ENCODE data around the gene ATP8B4. TPM values are rescaled to one million over a fixed set of nuclear protein-coding genes. Genes with fewer than 3 reads are reported as not detected.

ATP8B4 gene
- total RNA-seq, 1 experiment from 2014 or later = not detected

- CTCF ChIA-PET = no interaction called here
- DNase-seq (ENCODE audit: low read depth, low spot score) (no peak), ATAC-seq (no peak)
- POLR2A ChIA-PET = no interaction called here
- no TSS peak for BruUV-seq (replicated peaks)
- no peak overlapping the region for H3K4me3 ChIP-seq (ENCODE audit: low read depth in 2 of 2, low read length in 2 of 2)
- no peaks in the 10 kb centered on the region for H3K4me1 ChIP-seq (ENCODE audit: control insufficient read depth, insufficient read depth, low read length)
- no peaks in the 10 kb centered on the region for H3K27me3 ChIP-seq (ENCODE audit: control insufficient read depth, insufficient read depth, low read length)
- no peaks in the 10 kb centered on the region for H3K36me3 ChIP-seq (ENCODE audit: control insufficient read depth, insufficient read depth, low read length)
- no peak for TF ChIP-seq REST (IDR thresholded peaks at IDR 0.05; ENCODE audit: insufficient read depth in 1 of 2, low read depth in 2 of 2, low read length in 1 of 2)
- TF ChIP-seq POLR2AphosphoS5 (IDR thresholded peaks at IDR 0.05; ENCODE audit: low read depth, low read length) = no peak
- no peak for TF ChIP-seq TCF7L2 (IDR thresholded peaks at IDR 0.05; ENCODE audit: low read depth, low read length)
- TF ChIP-seq SIN3A (IDR thresholded peaks at IDR 0.05; ENCODE audit: borderline replicate concordance, insufficient read depth, low read depth, low read length) = no peak
- no peak overlapping the region for H3K27ac ChIP-seq (ENCODE audit: low read length)
- in situ Hi-C loops (cut with HindIII; ENCODE audit: low pct_unique_long_range_greater_than_20kb, low sequenced_read_pairs) = no loop called here
- intact Hi-C loops (cut with micrococcal nuclease; ENCODE audit: unreplicated experiment) = no loop called here
- H3K9me3 ChIP-seq (ENCODE audit: control insufficient read depth, insufficient read depth, low read depth, low read length) = no peaks in the 10 kb centered on the region
Observed at GRCh38 chr15:50018491-50018890, 100.5 kb downstream of the ATP8B4 start.

- Histone ChIP-seq H3K36me3 (ENCODE audit: control insufficient read depth, insufficient read depth, low read length) (no peaks in the 10 kb centered on the region), H3K4me3 (ENCODE audit: low read depth in 2 of 2, low read length in 2 of 2) (no peak overlapping the region), H3K27me3 (ENCODE audit: control insufficient read depth, insufficient read depth, low read length) (no peaks in the 10 kb centered on the region), H3K9me3 (ENCODE audit: control insufficient read depth, insufficient read depth, low read depth, low read length) (no peaks in the 10 kb centered on the region), H3K27ac (ENCODE audit: low read length) (no peak overlapping the region), H3K4me1 (ENCODE audit: control insufficient read depth, insufficient read depth, low read length) (no peaks in the 10 kb centered on the region)
- intact Hi-C loops (cut with micrococcal nuclease; ENCODE audit: unreplicated experiment) = no loop called here
- ChIA-PET POLR2A (no interaction called here), CTCF (no interaction called here)
- no TSS peak for BruUV-seq (replicated peaks)
- DNase-seq (ENCODE audit: low read depth, low spot score) (no peak), ATAC-seq (no peak)
- in situ Hi-C loops (cut with HindIII; ENCODE audit: low pct_unique_long_range_greater_than_20kb, low sequenced_read_pairs) = no loop called here
- no peak for TF ChIP-seq POLR2AphosphoS5 (IDR thresholded peaks at IDR 0.05; ENCODE audit: low read depth, low read length)
- TF ChIP-seq REST (IDR thresholded peaks at IDR 0.05; ENCODE audit: insufficient read depth in 1 of 2, low read depth in 2 of 2, low read length in 1 of 2) = no peak
- no peak for TF ChIP-seq TCF7L2 (IDR thresholded peaks at IDR 0.05; ENCODE audit: low read depth, low read length)
- TF ChIP-seq CTCF (IDR thresholded peaks at IDR 0.05) = no peak
- no peak for TF ChIP-seq SIN3A (IDR thresholded peaks at IDR 0.05; ENCODE audit: borderline replicate concordance, insufficient read depth, low read depth, low read length)
Observed at GRCh38 chr15:50017522-50017921, 101.5 kb downstream of the ATP8B4 start.

Measured in Panc1 (cell line).